K562 (cell line): Measurements from ENCODE around the gene IKZF4. TPM values are rescaled to one million over a fixed set of nuclear protein-coding genes. Genes with fewer than 3 reads are reported as not detected.

Experiments used
- BMI1 ChIP-seq: fragments of 150-350 bp; IDR thresholded peaks from 2 replicates; pipeline ENCODE4 v1.6.1; 2014; ENCODE audit warnings: low read length
- E4F1 ChIP-seq: fragments of 250-450 bp; sonication (Bioruptor Pico); IDR thresholded peaks from 2 replicates; pipeline ENCODE4 v1.5.0; 2021; ENCODE audit warnings: mild to moderate bottlenecking, borderline replicate concordance
- GMEB1 ChIP-seq: fragments of 250-450 bp; sonication (Bioruptor Pico); IDR thresholded peaks from 2 replicates; pipeline ENCODE4 v1.4.0; 2020; ENCODE audit warnings: mild to moderate bottlenecking
- MYBL2 ChIP-seq, 2 experiments: fragments of 450-650 bp in 1 of 2; sonication (generic) in 1 of 2; formaldehyde crosslinking in 1 of 2; IDR thresholded peaks; 2 replicates each; pipeline versions ENCODE4 v1.6.1 to v1.8.1; 2017 to 2022; ENCODE audit warnings: borderline replicate concordance in 1 of 2, inconsistent platforms in 1 of 2, low read depth in 1 of 2, mild to moderate bottlenecking in 1 of 2, missing genetic modification reagents in 1 of 2, moderate library complexity in 1 of 2
- OTX1 ChIP-seq: fragments of 450-650 bp; formaldehyde crosslinking; IDR thresholded peaks from 2 replicates; pipeline ENCODE4 v1.4.0; 2022; ENCODE audit warnings: mild to moderate bottlenecking
- SMC3 ChIP-seq: conservative IDR thresholded peaks from 2 replicates; pipeline ENCODE4 v1.6.1; 2011; ENCODE audit warnings: low read depth, low read length, improper control_type of control experiment; ENCODE audit not compliant: insufficient read depth
- ZNF282 ChIP-seq: sonication (generic); formaldehyde crosslinking; IDR thresholded peaks from 2 replicates; pipeline ENCODE4 v1.8.1; 2023; ENCODE audit warnings: missing genetic modification reagents
- ZNF445 ChIP-seq: fragments of 250-450 bp; sonication (Bioruptor Pico); IDR thresholded peaks from 2 replicates; pipeline ENCODE4 v1.4.0; 2020; ENCODE audit warnings: low read depth, mild to moderate bottlenecking, moderate library complexity
- ZNF551 ChIP-seq: fragments of 250-450 bp; sonication (Bioruptor Pico); IDR thresholded peaks from 2 replicates; pipeline ENCODE4 v1.5.0; 2021; ENCODE audit warnings: mild to moderate bottlenecking, moderate library complexity
- polyA plus RNA-seq, 8 experiments: library from polyadenylated mRNA; depleted of rRNA in 4 of 8; stranded (reverse) in 5 of 8; unstranded in 3 of 8; fragments of >200 nt; fragmentation: Nextera tagmentation in 2 of 8; fragmentation: Illumina TruSeq in 1 of 8; extraction: Ambion mirVana in 2 of 8; extraction: Trizol in 1 of 8; gene quantifications; 2 replicates each; pipeline versions ENCODE4 v1.2.1 to v1.2.3, GENCODE V29; 2011 to 2014; ENCODE audit warnings: inconsistent platforms in 1 of 8, missing spikeins in 1 of 8
- total RNA-seq, 7 experiments: library from RNA; depleted of rRNA in 6 of 7; stranded (reverse); fragments of >200 nt in 6 of 7; fragmentation: Illumina TruSeq in 2 of 7; extraction: Trizol in 2 of 7; gene quantifications; 2 replicates each; pipeline versions ENCODE4 v1.2.1 to v1.2.3, GENCODE V29; 2011 to 2021; ENCODE audit warnings: low replicate concordance in 1 of 7
- TF ChIP-seq, protein P1 (sequence below): sonication (generic); formaldehyde crosslinking; IDR thresholded peaks from 2 replicates; pipeline ENCODE4 v1.8.0; 2022; ENCODE audit warnings: mild to moderate bottlenecking, missing genetic modification reagents
- TF ChIP-seq, protein P2 (sequence below): sonication (generic); formaldehyde crosslinking; IDR thresholded peaks from 2 replicates; pipeline ENCODE4 v1.8.1; 2023; ENCODE audit warnings: mild to moderate bottlenecking, missing genetic modification reagents
- TF ChIP-seq, protein P3 (sequence below), 2 experiments: fragments of 450-650 bp; IDR thresholded peaks; 2 replicates each; pipeline ENCODE4 v1.6.1; 2016

Gene IKZF4
- total and polyA plus RNA-seq, 9 of the 15 experiments (the other 6 are each of a cell fraction or from before 2014, with no cell fraction given): 1.9 to 16.3 (median 3.6) TPM

- TF ChIP-seq, protein P1, sequence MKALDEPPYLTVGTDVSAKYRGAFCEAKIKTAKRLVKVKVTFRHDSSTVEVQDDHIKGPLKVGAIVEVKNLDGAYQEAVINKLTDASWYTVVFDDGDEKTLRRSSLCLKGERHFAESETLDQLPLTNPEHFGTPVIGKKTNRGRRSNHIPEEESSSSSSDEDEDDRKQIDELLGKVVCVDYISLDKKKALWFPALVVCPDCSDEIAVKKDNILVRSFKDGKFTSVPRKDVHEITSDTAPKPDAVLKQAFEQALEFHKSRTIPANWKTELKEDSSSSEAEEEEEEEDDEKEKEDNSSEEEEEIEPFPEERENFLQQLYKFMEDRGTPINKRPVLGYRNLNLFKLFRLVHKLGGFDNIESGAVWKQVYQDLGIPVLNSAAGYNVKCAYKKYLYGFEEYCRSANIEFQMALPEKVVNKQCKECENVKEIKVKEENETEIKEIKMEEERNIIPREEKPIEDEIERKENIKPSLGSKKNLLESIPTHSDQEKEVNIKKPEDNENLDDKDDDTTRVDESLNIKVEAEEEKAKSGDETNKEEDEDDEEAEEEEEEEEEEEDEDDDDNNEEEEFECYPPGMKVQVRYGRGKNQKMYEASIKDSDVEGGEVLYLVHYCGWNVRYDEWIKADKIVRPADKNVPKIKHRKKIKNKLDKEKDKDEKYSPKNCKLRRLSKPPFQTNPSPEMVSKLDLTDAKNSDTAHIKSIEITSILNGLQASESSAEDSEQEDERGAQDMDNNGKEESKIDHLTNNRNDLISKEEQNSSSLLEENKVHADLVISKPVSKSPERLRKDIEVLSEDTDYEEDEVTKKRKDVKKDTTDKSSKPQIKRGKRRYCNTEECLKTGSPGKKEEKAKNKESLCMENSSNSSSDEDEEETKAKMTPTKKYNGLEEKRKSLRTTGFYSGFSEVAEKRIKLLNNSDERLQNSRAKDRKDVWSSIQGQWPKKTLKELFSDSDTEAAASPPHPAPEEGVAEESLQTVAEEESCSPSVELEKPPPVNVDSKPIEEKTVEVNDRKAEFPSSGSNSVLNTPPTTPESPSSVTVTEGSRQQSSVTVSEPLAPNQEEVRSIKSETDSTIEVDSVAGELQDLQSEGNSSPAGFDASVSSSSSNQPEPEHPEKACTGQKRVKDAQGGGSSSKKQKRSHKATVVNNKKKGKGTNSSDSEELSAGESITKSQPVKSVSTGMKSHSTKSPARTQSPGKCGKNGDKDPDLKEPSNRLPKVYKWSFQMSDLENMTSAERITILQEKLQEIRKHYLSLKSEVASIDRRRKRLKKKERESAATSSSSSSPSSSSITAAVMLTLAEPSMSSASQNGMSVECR (CRISPR knock-in tag): no peak
- TF ChIP-seq GMEB1 (no peak), E4F1 (CRISPR knock-in tag) (no peak), ZNF445 (CRISPR knock-in tag) (no peak), ZNF551 (CRISPR knock-in tag) (no peak), MYBL2 (IDR thresholded peaks at IDR 0.05; ENCODE audit: low read depth) (no peak), MYBL2 (CRISPR knock-in tag; IDR thresholded peaks at IDR 0.05; ENCODE audit: borderline replicate concordance) (no peak), ZNF282 (no peak), BMI1 (no peak), OTX1 (CRISPR knock-in tag) (no peak), SMC3 (0 out of 2 replicates have a peak, but pooled peaks have one; percentile 18)
- TF ChIP-seq, protein P2, sequence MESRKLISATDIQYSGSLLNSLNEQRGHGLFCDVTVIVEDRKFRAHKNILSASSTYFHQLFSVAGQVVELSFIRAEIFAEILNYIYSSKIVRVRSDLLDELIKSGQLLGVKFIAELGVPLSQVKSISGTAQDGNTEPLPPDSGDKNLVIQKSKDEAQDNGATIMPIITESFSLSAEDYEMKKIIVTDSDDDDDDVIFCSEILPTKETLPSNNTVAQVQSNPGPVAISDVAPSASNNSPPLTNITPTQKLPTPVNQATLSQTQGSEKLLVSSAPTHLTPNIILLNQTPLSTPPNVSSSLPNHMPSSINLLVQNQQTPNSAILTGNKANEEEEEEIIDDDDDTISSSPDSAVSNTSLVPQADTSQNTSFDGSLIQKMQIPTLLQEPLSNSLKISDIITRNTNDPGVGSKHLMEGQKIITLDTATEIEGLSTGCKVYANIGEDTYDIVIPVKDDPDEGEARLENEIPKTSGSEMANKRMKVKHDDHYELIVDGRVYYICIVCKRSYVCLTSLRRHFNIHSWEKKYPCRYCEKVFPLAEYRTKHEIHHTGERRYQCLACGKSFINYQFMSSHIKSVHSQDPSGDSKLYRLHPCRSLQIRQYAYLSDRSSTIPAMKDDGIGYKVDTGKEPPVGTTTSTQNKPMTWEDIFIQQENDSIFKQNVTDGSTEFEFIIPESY (CRISPR knock-in tag): 0 out of 2 replicates have a peak, but pooled peaks have one; percentile 46
- TF ChIP-seq, protein P3, sequence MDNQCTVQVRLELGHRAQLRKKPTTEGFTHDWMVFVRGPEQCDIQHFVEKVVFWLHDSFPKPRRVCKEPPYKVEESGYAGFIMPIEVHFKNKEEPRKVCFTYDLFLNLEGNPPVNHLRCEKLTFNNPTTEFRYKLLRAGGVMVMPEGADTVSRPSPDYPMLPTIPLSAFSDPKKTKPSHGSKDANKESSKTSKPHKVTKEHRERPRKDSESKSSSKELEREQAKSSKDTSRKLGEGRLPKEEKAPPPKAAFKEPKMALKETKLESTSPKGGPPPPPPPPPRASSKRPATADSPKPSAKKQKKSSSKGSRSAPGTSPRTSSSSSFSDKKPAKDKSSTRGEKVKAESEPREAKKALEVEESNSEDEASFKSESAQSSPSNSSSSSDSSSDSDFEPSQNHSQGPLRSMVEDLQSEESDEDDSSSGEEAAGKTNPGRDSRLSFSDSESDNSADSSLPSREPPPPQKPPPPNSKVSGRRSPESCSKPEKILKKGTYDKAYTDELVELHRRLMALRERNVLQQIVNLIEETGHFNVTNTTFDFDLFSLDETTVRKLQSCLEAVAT (IDR thresholded peaks at IDR 0.05): no peak
These were observed 58.3 kb downstream of the IKZF4 start (continued) for GRCh38 chr12:56078931-56079722.
